IMR-90 (cell line): Measurements from ENCODE around the gene RNF213.

Experiments
- CTCF ChIP-seq: conservative IDR thresholded peaks from 2 replicates; pipeline ENCODE4 v1.5.1; 2012; ENCODE audit warnings: mild to moderate bottlenecking, low read depth, low read length, improper control_type of control experiment
- USF2 ChIP-seq: fragments of 150-350 bp; IDR thresholded peaks from 2 replicates; pipeline ENCODE4 v1.6.1; 2017; ENCODE audit warnings: mild to moderate bottlenecking, antibody characterized with exemption, low read length, low read depth

GRCh38 chr17:80294210-80294609 lies 33.6 kb downstream of the RNF213 start:
- TF ChIP-seq USF2 (no peak), CTCF (no peak)
